GM12892 (cell line): ENCODE data around the gene MSMO1.
"Not testable (repeated sequence)": the region's sequence is repeated elsewhere in the genome, so short reads cannot be mapped to it uniquely, and the experiment has no call there.

ENCODE experiments used
- POLR2A ChIP-seq: IDR thresholded peaks from 2 replicates; pipeline ENCODE4 v1.6.1; 2011; ENCODE audit warnings: low read depth, low read length, control low read depth
- POLR2AphosphoS5 ChIP-seq: IDR thresholded peaks from 2 replicates; pipeline ENCODE4 v1.6.1; 2011; ENCODE audit warnings: low read depth, low read length, control low read depth
- TAF1 ChIP-seq: IDR thresholded peaks from 2 replicates; pipeline ENCODE4 v1.6.1; 2011; ENCODE audit warnings: low read depth, mild to moderate bottlenecking, control low read depth, low read length, borderline replicate concordance

DNA sequence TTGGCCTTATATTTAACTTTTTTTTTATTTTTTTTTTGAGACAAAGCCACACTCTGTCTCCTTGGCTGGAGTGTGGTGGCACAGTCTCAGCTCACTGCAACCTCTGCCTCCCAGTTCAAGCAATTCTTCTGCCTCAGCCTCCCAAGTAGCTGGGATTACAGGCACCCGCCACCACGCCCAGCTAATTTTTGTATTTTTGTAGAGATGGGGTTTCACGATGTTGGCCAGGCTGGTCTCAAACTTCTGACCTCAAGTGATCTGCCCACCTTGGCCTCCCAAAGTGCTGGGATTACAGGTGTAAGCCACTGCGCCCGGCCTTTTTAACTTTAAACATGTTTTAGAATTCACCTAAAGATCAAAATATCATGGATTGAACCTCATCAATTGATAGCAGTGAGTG lies 14.9 kb downstream of the MSMO1 start:
- TF ChIP-seq POLR2AphosphoS5, TAF1, POLR2A: not testable (repeated sequence)
